K562 (cell line): ENCODE measurements around the gene PACS2. TPM values are rescaled to one million over a fixed set of nuclear protein-coding genes. Genes with fewer than 3 reads are reported as not detected.

Experiments used
- ATAC-seq: fragments of 200-7000 bp; cut with Tn5 transposase; 3 replicates; pipeline ENCODE4 v1.9.1; 2020; ENCODE audit warnings: moderate library complexity
- BruUV-seq: library from RNA; stranded (reverse); fragments of 400-500 nt; replicated peaks from 2 replicates; lab custom pipeline; 2021; lab: Mats Ljungman, UMichigan
- CTCF ChIA-PET: fragments of 300-600 bp; formaldehyde crosslinking; extraction: SDS; loops from one replicate; lab custom pipeline; 2021; ENCODE audit warnings: low intra/inter-chr PET ratio; lab: Yijun Ruan, JAX
- POLR2A ChIA-PET: fragments of 300-600, 350-650 bp; sonication (Branson Sonifier 250); formaldehyde crosslinking; extraction: SDS; loops from one replicate; lab custom pipeline; 2021; ENCODE audit warnings: antibody characterized with exemption, inconsistent platforms; lab: Yijun Ruan, JAX
- DNase-seq, 4 experiments: peaks; one replicate each; pipeline versions ENCODE4 v3.0.0 to v3.0.0-alpha.2; 2011 to 2018; ENCODE audit warnings: low spot score in 3 of 4, mixed read lengths in 3 of 4; ENCODE audit errors: extremely low read depth in 1 of 4
- FAIRE-seq: peaks from 2 replicates; lab custom pipeline; 2011; peaks lifted over from hg19 to GRCh38; lab: Jason Lieb, UNC
- H2AFZ ChIP-seq: 2 replicates; pipeline ENCODE4 v1.6.0; 2011; ENCODE audit warnings: low read depth, low read length, control low read depth, inconsistent platforms
- H3K27ac ChIP-seq: fragments of 200-600 bp; 3 replicates; pipeline ENCODE4 v1.8.0; 2011; ENCODE audit warnings: low read depth, mild to moderate bottlenecking, control low read depth, inconsistent platforms, low read length, moderate library complexity, mixed read lengths; ENCODE audit errors: extremely low read depth
- H3K27me3 ChIP-seq, 2 experiments: fragments of 300-600 bp in 1 of 2; 2 replicates in 1 of 2; 3 replicates in 1 of 2; pipeline versions ENCODE4 v1.6.0 to v1.8.0; 2011; ENCODE audit warnings: inconsistent platforms in 2 of 2, low read length in 2 of 2, mild to moderate bottlenecking in 1 of 2, mixed read lengths in 1 of 2, moderate library complexity in 1 of 2; ENCODE audit not compliant: control insufficient read depth in 2 of 2, insufficient read depth in 2 of 2
- H3K36me3 ChIP-seq: fragments of 300-600 bp; 3 replicates; pipeline ENCODE4 v1.8.0; 2011; ENCODE audit warnings: mild to moderate bottlenecking, low read length, inconsistent platforms; ENCODE audit not compliant: control insufficient read depth, insufficient read depth
- H3K4me1 ChIP-seq, 2 experiments: fragments of 200-600 bp in 1 of 2; replicated peaks in 1 of 2; 2 replicates in 1 of 2; 3 replicates in 1 of 2; pipeline versions ENCODE4 v1.5.1 to v1.8.0; 2011; ENCODE audit warnings: inconsistent platforms in 2 of 2, low read length in 2 of 2, mild to moderate bottlenecking in 1 of 2, mixed read lengths in 1 of 2, moderate library complexity in 1 of 2; ENCODE audit not compliant: control insufficient read depth in 2 of 2, insufficient read depth in 2 of 2
- H3K4me2 ChIP-seq: 2 replicates; pipeline ENCODE4 v1.6.1; 2011; ENCODE audit warnings: low read length, control low read depth, inconsistent platforms, mixed read lengths; ENCODE audit not compliant: insufficient read depth
- H3K4me3 ChIP-seq: fragments of 200-600 bp; sonication (generic), shearing (Covaris generic); 2 replicates; pipeline ENCODE4 v1.5.1; 2016; ENCODE audit warnings: control low read depth, inconsistent platforms
- H3K79me2 ChIP-seq: fragments of 200-600 bp; 3 replicates; pipeline ENCODE4 v1.8.0; 2011; ENCODE audit warnings: low read length, inconsistent platforms; ENCODE audit not compliant: control insufficient read depth, insufficient read depth
- H3K9ac ChIP-seq, 2 experiments: 2 replicates each; pipeline versions ENCODE4 v1.6.0 to v1.6.1; 2011; ENCODE audit warnings: low read depth in 2 of 2, low read length in 2 of 2, control low read depth in 1 of 2, inconsistent platforms in 1 of 2, mild to moderate bottlenecking in 1 of 2, mixed read lengths in 1 of 2; ENCODE audit not compliant: insufficient read depth in 1 of 2
- H3K9me1 ChIP-seq: one replicate; pipeline ENCODE4 v1.6.0; 2011; ENCODE audit warnings: inconsistent platforms, mild to moderate bottlenecking, low read length, moderate library complexity; ENCODE audit not compliant: control insufficient read depth, insufficient read depth
- H3K9me3 ChIP-seq: replicated peaks from 2 replicates; pipeline ENCODE4 v1.5.1; 2011; ENCODE audit warnings: low read depth, low read length, inconsistent platforms; ENCODE audit not compliant: control insufficient read depth, insufficient read depth
- H4K20me1 ChIP-seq: replicated peaks from 2 replicates; pipeline ENCODE4 v1.6.1; 2011; ENCODE audit warnings: low read length, inconsistent platforms, mixed read lengths; ENCODE audit not compliant: control insufficient read depth, insufficient read depth
- E4F1 ChIP-seq: fragments of 250-450 bp; sonication (Bioruptor Pico); IDR thresholded peaks from 2 replicates; pipeline ENCODE4 v1.5.0; 2021; ENCODE audit warnings: mild to moderate bottlenecking, borderline replicate concordance
- FOXM1 ChIP-seq, 2 experiments: fragments of 450-650 bp in 1 of 2; sonication (generic) in 1 of 2; formaldehyde crosslinking in 1 of 2; IDR thresholded peaks; 2 replicates each; pipeline versions ENCODE4 v1.6.1 to v1.9.0; 2017 to 2022; ENCODE audit warnings: low read depth in 2 of 2, mild to moderate bottlenecking in 2 of 2, missing genetic modification reagents in 1 of 2, moderate library complexity in 1 of 2
- POLR2G ChIP-seq: fragments of 200-400 bp; formaldehyde crosslinking; IDR thresholded peaks from 2 replicates; pipeline ENCODE4 v1.6.1; 2017; ENCODE audit warnings: low read depth, mild to moderate bottlenecking, antibody characterized with exemption, low read length, moderate library complexity
- RBM22 ChIP-seq: fragments of 200-400 bp; formaldehyde crosslinking; IDR thresholded peaks from 2 replicates; pipeline ENCODE4 v1.6.1; 2018; ENCODE audit warnings: low read length, low read depth; ENCODE audit not compliant: poor library complexity, severe bottlenecking
- TEAD1 ChIP-seq, 2 experiments: fragments of 450-650 bp in 1 of 2; sonication (generic) in 1 of 2; formaldehyde crosslinking; IDR thresholded peaks; 2 replicates each; pipeline versions ENCODE4 v1.4.0 to v1.8.0; 2020 to 2022; ENCODE audit warnings: mild to moderate bottlenecking in 2 of 2, missing genetic modification reagents in 1 of 2
- ZNF232 ChIP-seq: sonication (generic); formaldehyde crosslinking; IDR thresholded peaks from 2 replicates; pipeline ENCODE4 v1.8.0; 2022; ENCODE audit warnings: mild to moderate bottlenecking, missing genetic modification reagents
- ZNF282 ChIP-seq: sonication (generic); formaldehyde crosslinking; IDR thresholded peaks from 2 replicates; pipeline ENCODE4 v1.8.1; 2023; ENCODE audit warnings: missing genetic modification reagents
- ZNF431 ChIP-seq: sonication (generic); formaldehyde crosslinking; IDR thresholded peaks from 2 replicates; pipeline ENCODE4 v1.8.0; 2022; ENCODE audit warnings: mild to moderate bottlenecking, missing genetic modification reagents
- ZNF766 ChIP-seq: fragments of 200-800 bp; sonication (Bioruptor generic); conservative IDR thresholded peaks from 2 replicates; pipeline ENCODE4 v1.6.1; 2016; ENCODE audit warnings: missing genetic modification characterization, missing compliant biosample characterization
- WGBS: fragments of 100-300 bp; shearing (Covaris generic); methylation state at CpG from one replicate; pipeline ENCODE4 v1.1.6; 2016; ENCODE audit warnings: low coverage, mixed read lengths; ENCODE audit not compliant: insufficient coverage; ENCODE audit errors: missing lambda C conversion rate; 5-methylcytosine and 5-hydroxymethylcytosine counted together
- in situ Hi-C: fragments of 300-500 bp; cut with MboI; formaldehyde crosslinking; loops from 4 replicates; pipeline ENCODE4 v1.15.0; 2018; ENCODE audit warnings: inconsistent platforms, mixed read lengths
- intact Hi-C: fragments of 100-400 bp; cut with micrococcal nuclease; formaldehyde crosslinking; loops from 2 replicates; pipeline ENCODE4 v1.14.2; 2022
- polyA plus RNA-seq, 8 experiments: library from polyadenylated mRNA; depleted of rRNA in 4 of 8; stranded (reverse) in 5 of 8; unstranded in 3 of 8; fragments of >200 nt; fragmentation: Nextera tagmentation in 2 of 8; fragmentation: Illumina TruSeq in 1 of 8; extraction: Ambion mirVana in 2 of 8; extraction: Trizol in 1 of 8; gene quantifications; 2 replicates each; pipeline versions ENCODE4 v1.2.1 to v1.2.3, GENCODE V29; 2011 to 2014; ENCODE audit warnings: inconsistent platforms in 1 of 8, missing spikeins in 1 of 8
- total RNA-seq, 7 experiments: library from RNA; depleted of rRNA in 6 of 7; stranded (reverse); fragments of >200 nt in 6 of 7; fragmentation: Illumina TruSeq in 2 of 7; extraction: Trizol in 2 of 7; gene quantifications; 2 replicates each; pipeline versions ENCODE4 v1.2.1 to v1.2.3, GENCODE V29; 2011 to 2021; ENCODE audit warnings: low replicate concordance in 1 of 7

The PACS2 gene
- total and polyA plus RNA-seq, 9 of the 15 experiments (the other 6 are each of a cell fraction or from before 2014, with no cell fraction given), result 0.11 to 20.8 (median 9.9) TPM

DNA sequence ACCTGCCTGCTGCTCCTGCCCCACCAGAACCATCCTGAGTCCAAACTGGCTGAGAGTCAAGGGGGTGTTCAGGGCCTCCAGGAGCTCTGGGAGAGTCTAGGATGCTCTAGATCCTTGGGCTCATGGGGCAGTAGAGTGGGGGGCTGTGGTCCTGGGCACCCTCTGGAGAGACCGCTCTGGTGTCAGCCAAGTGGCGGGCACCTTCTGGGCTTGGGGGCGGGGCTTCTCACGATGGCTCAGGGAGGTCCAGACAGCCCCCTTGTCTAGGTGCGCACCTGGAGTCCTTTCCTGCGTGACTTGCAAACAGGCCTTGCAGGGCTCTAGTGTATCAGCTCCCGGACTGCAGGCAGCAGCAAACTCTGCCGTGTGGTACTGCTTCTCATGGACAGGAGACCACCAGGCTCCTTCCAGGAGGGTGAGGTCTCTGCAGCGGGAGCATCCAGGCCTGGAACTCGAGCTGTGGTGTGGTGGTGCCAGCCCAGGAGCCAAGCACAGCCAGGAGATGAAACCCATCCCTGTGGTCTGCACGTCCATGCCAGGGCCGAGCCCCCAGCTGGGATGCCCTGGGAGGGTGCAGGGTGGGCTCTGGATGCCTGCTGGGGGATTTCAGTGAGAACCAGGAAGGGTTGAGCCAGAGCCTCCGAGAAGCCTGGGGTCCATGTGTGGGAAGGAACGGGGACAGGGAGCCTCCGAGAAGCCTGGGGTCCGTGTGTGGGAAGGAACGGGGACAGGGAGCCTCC lies 15.0 kb downstream of the PACS2 start:
- ATAC-seq, result no peak
- Histone ChIP-seq H3K36me3 (no peaks in the 10 kb centered on the region), H4K20me1 (peaks cover 13% of the 10 kb centered on the region), H3K79me2 (peaks cover 3% of the 10 kb centered on the region; the same call in 1 of the 3 replicates), H3K9me3 (no peaks in the 10 kb centered on the region), H3K27me3 (no peaks in the 10 kb centered on the region), H3K9me1 (no peaks in the 10 kb centered on the region), H3K27ac (no peak overlapping the region), H3K9ac (no peak overlapping the region), H3K4me3 (no peak overlapping the region), H2AFZ (no peak overlapping the region), H3K4me1 (peaks cover 0 to 70% of the 10 kb centered on the region in 2 experiments; a peak in 3 of 5 replicates), H3K4me2 (no peak overlapping the region)
- ChIA-PET CTCF (no interaction called here), POLR2A (interaction anchor here (1.1 kb wide), 1 partner anchor 28 kb away, joined by 4 read pairs; the partner anchor contains the start of gene BRF1)
- no TSS peak for BruUV-seq
- TF ChIP-seq RBM22 (no peak), POLR2G (no peak), ZNF766 (CRISPR knock-in tag) (no peak), ZNF232 (no peak), ZNF282 (CRISPR knock-in tag) (no peak), FOXM1 (IDR thresholded peaks at IDR 0.05; ENCODE audit: low read depth) (no peak), FOXM1 (CRISPR knock-in tag; IDR thresholded peaks at IDR 0.05; ENCODE audit: low read depth) (no peak), ZNF431 (no peak), TEAD1 (CRISPR knock-in tag; IDR thresholded peaks at IDR 0.05) (no peak), E4F1 (CRISPR knock-in tag) (no peak)
- 80% methylated on average over 13 of the region's 17 CpGs for WGBS
- intact Hi-C loops (no loop called here), in situ Hi-C loops (no loop called here)
- FAIRE-seq, result no peak
- no peak for DNase-seq
